GM19240 (cell line): Measurements from ENCODE around the gene GPR137B.

Experiments
- DNase-seq: peaks from one replicate; pipeline ENCODE4 v3.0.0; 2011; ENCODE audit warnings: low spot score; ENCODE audit not compliant: insufficient read length

Gene GPR137B

DNA sequence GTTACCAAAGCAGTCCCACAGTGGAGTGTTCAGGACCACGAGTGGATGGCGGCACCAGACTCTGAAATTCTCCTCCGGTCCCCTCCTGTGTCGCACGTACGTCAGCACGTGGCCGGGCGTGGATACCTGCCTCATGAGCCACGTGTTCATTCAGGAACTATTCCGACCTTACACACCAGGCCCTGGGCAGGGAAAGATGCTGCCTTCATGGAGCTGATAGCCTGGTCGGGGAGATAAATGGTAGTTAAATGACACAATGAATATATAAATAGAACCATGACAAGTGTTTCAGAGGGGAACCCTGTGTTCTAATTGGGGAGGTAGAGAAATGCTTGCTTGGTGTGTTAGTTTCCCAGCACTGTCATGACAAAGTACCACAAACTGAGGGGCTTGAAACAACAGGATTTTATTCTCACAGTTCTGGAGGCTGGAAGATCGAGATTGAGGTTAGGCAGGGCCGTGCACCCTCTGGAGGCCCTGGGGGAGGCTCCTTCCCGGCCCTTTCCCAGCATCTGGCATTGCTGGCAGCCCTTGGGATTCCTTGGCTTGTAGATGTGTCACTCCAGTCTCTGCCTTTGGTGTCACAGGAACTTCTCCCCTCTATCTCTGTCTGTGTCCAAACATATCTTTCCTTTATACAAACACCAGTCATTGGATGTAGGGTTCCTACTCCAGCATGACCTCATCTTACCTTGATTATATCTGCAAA, 28.9 kb upstream of the GPR137B start:
- no peak for DNase-seq

DNA sequence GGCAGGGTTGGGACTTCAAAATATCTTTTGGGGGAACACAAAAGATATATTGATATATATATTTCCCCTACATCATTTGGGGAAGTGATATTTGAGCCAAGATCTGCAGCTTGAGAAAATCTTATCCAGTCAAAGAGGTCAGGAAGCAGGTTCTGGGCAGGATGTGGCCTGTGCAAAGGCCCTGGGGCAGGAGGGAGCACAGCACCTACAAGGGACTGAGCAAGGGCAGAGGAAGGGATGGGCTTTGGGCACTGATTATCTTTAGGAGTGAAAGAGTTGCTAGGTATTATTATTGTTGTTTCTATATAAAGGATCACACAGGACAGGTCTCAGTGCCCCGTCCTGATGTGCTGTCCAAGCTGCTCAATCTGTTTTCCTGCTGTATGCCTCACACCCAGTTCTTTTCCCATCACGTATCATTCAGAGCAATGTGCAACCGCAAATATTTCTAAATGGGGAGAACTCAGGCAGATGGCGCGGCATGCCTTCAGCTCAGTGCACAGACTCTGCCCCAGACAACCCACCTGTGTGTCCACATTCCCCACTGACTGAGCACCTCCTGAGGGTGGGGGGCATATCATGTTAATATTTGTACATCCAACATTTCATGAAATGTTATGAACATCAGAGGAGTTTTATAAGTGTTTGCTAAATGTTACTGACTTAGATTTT, 28.1 kb upstream of the GPR137B start:
- DNase-seq, result no peak

DNA sequence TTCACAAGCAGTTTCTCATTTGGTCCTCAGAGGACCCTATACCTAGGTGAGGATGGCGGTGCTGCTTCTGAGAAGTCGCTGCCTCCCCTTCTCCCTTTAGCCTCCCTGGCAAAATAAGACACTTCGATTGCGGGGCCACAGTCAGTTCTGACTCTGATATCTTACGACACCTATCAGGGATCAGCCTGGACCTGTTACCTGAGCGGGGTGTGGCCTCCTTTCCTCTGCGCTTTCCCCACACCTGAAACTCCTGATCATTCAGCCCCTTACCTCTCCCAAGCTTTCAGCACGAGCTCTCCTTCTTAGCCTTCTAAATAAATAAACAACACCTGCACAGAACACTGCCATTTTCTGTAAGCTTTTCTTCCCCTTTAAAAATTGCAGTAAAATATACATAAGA, 24.6 kb upstream of the GPR137B start:
- no peak for DNase-seq

DNA sequence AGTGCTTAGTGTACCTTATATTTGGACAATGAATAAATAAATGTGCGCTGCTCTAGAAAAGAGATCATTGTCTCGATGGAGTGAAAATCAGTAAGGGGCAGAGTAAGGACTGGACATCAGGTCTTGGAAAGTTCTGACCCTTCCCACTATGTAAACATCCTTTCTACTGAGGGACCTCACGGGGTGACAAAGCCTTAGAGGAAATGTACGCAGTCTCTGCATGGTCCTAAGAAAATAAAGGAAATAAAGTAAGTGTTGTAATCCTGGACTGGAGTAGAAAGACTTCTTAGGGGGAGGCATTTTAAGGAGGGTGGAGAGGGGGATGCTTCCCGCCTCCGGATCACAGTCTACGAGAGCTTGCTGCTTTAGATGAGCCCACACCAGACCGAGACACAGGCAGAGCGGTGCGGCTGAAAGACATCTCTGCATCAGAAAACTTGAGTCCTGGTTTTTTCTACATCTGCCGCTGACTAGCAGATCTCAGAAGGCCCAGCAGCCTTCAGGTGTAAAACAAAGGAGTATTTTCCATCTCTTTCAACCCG, 22.3 kb upstream of the GPR137B start:
- no peak for DNase-seq

DNA sequence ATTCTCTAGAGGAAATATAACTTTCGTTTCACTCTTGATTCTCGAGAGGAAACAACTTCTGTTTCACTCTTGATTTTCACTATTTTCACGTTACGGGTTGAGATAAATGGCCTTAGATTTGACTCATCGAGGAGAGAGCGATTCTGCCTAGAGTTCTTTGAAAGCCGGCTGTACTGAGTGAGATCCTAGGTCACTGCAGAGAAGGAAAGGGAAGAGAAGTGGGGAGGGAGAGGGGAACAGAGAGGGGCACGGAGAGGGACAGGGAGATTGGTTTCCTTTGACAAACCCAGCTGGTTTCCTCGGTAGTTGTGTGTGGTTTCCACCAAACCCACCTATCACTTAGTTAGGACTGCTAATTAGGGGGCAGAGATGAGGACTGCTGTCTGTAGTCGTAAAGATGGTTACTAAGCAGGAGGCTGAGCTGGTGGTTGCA, 21.6 kb upstream of the GPR137B start:
- no peak for DNase-seq

DNA sequence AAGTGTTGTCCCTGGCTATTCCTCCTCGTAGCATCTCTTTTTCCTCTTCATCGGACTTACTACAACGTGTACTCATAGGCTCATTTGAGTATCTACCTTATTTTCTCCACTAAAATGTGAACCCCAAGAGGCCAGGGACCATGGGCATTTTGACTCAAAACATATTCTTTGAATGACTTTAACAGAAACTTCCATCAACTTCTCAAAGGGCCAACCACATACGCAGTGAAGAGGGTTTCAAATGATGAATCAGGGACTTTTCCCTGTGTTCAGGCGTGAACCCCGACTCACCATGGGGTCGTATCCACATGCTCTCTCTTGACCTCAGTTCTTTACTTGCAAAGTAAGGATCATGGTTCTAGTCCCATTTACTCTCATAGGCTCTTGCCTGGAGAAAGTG, 20.2 kb upstream of the GPR137B start:
- no peak for DNase-seq

DNA sequence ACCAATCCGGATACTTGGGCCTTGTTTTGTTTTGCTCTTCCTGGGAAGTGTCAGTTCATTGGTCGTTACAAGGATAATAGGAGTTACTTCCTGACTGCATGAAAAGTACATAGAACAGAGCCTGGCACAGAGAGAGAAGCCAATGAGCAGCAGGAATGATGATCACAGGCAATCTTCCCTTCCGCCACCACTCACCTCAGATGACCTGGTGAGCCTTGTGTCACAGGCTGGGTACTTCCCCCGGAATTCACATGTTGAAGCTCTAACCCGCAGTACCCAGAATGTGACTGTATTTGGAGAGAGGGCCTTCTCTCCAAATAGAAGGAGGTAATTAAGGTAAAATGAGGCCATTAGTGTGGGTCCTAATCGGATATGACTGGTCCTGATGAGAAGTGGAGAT, 18.8 kb upstream of the GPR137B start:
- no peak for DNase-seq

DNA sequence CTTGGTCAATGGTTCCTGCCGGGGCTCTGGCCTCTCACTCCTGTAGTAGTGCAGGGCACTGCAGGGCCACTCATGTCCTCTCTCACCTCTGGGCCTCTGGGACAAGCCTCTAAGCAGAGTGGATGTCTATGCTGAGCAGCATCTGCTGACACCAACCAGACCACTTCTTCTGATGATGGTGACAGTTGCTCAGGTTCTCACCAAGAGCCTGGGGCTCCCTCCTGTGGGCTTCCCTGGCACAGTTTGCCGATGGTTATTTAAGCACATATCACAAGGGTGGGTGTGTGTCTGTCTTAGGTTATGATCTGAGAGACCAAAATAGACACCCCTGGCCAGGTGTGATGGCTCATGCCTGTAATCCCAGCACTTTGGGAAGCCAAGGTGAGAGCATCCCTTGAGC, 17.4 kb upstream of the GPR137B start:
- no peak for DNase-seq

DNA sequence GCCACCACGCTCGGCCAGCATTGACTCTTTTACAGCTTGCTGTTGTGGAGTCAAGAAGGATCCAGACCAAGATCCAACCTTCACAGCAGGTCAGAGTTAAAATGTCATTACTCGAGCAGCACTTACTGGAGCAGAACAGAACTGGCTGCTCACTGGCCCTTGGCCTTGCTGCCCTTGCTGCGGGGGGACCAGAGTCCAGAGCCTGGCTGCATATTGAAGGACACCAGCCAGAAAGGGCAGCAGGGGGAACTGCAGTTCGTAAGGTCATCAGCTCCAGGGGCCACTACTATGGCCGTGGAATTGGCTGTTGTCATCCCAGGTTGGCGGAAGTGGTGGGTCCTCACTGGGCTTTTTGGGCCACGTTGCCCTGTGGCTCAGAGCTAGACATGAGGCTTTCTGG, 15.3 kb upstream of the GPR137B start:
- DNase-seq, result no peak

DNA sequence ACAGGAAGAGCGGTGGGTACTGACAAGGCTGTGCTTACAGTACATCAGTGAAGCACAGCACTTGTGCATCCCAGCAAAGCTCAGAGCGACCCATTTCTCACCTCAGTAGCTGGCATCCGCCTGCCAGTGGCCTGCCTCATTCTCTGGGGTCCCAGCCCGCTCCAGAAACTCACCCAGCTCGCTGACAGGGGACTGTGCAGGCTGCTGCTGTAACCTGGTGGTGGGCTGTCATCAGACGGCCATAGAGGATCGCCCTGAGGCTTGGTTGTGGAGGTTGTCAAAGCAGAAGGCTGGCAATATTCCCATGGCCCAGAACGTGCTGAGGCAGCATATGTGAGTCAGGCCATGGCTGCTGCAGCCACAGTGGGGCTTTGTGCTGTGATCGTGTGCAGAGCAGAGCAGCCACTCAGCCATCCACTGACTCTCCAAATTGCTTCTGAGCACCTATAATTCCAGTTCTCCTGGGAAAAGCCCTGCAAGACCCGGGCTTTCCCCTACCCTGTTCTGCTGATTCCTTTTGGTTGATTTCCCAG, 13.6 kb upstream of the GPR137B start:
- no peak for DNase-seq

DNA sequence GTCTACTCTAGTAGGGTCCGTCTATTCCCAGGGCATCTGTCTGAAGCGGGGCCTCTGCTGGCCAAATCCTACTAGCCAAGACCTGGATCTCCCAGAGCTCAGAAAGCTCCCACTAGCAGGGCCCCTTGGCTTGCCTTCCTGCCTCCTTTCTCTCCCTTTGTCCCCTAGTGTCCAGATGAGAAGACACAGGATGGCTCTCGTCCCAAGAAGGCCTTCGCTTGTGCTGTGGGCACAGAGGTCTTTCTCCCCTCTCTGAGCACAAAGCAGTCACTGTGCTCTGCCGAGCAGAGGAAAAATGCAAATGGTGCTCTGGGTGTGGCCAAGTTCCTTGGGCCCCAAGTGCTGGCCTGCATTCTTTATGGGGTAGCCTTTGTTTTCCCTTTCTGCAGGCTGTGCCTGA, 13.0 kb upstream of the GPR137B start:
- DNase-seq, result no peak

DNA sequence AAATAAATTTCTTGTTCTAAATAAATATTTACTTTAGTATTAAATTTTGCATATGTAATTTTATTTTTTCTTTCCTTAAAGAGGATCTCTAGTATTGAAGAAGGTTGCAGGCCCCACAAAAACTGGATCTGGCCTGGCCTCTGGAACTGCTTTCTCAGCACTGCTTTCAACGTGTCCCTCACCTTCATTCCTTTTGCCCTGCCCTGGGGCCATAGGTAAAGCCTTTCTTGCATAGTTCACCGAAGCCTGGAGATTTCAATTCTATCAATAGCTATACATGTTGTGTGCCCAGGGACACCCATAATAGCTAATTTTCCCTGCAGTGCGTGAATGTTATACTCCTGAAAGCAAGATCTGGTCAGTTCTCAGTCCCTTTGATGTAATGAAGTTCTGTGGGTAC, 12.0 kb upstream of the GPR137B start:
- no peak for DNase-seq

DNA sequence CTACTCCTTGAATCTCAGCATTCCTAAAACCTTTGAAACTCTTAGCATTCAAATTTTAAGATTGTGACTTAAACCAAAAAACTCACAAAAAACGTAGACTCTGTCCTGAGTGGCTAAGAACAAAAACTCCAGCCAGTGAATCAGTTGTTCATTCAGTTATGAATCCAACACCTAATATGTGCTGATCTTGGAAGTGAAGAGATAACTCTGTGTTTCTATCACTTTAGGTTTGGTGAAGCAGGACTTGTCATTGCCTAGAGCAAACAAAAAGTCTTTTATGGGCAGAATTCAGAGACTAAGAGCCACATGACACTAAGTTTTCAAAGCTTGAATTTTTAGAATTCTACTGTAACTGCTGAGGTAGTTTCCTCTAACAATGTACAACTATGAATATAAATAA, 10.4 kb upstream of the GPR137B start:
- DNase-seq, result no peak

DNA sequence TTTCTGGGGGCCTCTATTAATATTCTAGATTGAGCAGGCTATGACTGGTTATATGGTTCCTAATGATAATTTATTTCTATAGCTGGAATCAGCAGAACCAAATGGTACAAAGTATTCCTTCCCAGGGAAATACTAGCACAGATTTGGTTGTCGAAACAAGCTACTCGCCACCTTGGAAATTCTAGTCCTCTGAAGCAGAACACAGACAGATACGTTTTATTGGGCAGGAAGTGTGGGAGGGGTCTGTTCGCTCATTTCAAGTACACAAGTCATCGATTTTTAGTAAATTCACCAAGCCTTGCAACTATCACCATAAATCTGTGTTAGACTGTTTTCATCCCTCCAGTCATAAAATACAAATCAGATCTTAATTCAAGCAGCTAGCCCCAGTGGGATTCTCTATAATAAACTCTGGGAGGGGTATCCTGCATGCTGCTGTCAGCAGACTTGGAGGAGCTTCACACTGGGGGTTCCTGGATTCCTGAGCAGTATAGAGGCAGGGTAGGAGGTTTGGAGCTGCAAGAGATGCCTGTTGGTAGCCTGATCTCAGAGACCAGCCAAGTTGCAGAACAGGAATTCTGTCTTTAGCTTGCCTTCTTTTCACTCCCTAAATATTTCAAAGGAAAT, 9.8 kb upstream of the GPR137B start:
- no peak for DNase-seq

DNA sequence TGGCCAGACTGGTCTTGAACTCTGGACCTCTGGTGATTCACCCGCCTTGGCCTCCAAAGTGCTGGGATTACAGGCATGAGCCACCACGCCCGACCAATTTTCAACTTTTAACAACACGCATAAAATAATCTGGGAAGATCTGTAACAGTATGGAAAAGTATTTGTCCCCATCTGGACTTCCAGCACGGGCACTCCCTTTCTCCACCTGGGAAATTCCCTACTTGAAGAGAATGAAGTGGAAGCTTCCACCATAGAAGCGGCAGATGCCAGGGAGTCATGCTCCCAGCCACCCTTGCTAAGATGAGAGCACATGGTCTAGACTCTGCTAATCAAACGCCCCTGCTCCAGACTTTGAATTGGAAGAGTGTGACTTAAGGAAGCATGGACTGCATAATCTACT, 9.0 kb upstream of the GPR137B start:
- DNase-seq, result no peak

DNA sequence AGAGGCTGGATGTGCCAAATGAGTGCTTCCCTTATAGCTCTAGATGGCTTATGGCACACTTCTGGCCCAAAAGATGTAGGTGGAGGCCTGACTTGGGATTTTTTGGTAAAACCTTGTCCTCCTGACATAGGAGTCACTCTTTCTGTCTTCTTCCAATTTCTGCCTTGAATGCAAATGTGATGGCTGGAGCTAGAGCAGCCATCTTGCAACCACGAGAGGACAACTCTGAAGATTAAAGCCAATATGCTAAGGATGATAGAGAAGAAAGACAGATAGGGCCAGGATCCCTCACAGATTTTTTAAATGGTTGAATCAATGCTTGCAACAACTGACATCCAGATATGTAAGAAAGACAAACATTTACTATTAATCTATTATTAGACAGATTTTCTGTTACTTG, 8.5 kb upstream of the GPR137B start:
- no peak for DNase-seq

DNA sequence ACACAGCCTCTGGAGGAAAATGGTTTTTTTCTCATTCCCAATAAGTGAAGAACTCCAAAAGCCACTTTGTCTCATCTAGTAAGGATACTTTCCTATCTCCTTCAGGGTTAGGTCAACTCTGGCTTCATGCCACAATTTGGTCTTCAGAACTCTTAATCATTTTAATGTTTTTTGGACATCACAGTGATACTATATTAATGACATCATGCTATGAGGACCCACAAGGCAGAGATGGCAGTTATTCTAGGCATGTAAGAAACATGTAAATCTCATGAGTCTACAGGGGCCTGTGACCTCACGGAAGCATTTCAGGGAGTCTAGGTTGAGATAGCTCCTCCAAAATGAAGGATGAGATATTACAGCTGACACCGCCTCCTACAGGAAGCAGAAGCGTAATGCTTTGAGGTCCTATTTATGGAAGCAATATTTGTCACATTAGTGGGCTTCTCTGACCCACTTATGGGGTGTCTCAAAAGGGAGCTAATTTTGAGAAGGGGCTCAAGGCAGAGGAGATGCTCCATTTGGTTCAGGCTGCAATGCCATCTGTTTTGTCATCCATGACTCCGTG, 5.0 kb upstream of the GPR137B start:
- no peak for DNase-seq

DNA sequence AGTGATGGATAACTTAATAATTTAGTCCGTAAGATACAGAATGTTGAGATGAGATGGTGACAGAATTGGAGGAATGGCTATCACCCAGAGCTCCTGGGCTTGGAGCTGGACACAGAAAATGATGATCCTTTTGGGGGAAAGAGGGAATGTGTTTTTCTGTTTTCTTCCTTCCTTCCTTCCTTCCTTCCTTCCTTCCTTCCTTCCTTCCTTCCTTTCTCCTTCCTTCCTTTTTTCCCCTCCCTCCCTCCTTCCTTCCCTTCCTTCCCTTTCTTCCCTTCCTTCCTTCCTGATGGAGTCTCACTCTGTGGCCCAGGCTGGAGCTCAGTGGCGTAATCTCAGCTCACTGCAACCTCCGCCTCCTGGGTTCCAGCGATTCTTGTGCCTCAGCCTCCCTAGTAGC, 2.8 kb upstream of the GPR137B start:
- no peak for DNase-seq

DNA sequence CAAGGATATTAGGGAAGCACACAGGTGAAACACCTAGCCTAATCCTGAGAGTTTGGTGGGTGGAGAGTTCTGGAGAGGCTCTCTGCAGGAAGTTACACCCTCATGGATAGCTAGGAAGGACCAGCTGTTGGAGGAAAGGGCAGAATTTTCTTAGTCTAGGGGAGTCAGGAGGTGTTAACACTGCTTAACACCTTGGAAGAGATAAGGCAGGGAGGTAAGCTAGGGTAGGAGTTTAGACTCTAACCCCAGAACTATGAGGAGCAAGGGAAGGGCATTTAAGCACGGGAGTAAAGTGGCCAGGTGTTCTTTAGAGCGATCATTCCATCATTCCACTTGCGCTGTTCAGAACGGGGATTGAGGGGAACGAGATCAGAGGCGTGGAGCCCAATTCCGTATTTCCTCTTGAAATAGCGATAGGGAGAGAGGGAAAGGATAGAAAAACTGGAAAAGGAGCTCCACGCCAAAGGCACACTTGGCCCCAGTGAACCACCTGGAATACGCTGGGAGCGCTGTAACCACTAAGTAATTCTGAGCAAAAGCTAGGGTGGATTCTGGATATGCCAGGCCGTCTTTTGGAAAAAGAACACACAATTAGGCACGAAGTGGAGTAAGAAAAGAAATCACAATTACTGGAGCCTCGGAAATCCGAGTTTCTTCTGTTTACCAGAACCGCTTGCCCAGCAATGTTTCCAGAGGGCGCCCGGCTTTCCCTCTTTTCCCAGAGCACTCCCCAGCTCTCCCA, 1.5 kb upstream of the GPR137B start:
- no peak for DNase-seq

DNA sequence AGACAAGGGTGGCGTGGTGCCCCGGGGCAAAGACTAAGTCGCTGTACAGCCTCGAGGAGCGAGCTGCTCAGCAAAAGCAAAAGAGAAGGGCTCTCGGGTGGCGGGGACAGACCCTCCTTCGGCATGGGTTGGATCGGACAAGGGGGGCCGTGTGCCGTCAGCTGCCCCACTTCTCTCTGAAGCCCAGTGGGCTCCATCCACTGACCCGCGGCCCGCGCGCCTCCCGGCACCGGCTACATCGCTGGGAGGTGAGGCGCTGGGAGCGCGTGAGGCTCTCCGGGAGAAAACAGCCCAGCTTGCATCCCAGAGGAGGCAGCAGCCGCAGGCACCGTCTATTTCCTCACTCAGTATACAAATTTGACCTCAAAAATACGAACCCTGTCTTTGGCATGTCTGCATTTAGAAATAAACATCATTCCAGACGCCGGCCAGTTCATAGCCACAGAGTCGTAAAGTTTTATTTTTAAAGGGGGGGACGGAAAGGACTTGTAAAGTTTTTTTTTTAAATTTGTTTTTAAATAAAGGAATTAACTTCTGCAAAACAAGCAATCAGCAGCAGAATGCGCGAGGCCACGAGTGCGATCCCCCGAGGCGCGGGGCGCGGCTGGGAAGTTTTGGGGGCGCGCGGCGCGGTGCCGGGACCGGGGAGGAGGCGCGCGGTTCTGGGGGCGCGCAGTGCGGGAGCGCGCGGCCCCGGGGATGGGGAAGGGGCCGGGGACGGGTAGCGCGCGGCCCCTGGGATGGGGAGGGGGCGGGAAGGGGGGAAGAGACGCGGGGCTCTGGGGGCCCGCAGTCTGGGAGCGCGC, 689 bp upstream of the GPR137B start:
- DNase-seq, result no peak
